GM19397 (cell line): Measurements from ENCODE around the gene TMEM59.

Experiments used
- ATAC-seq: cut with Tn5 transposase; IDR thresholded peaks from one replicate; pipeline ENCODE4 v1.9.1; 2021; ENCODE audit warnings: mild to moderate bottlenecking, moderate library complexity; ENCODE audit not compliant: unreplicated experiment

The TMEM59 gene

DNA sequence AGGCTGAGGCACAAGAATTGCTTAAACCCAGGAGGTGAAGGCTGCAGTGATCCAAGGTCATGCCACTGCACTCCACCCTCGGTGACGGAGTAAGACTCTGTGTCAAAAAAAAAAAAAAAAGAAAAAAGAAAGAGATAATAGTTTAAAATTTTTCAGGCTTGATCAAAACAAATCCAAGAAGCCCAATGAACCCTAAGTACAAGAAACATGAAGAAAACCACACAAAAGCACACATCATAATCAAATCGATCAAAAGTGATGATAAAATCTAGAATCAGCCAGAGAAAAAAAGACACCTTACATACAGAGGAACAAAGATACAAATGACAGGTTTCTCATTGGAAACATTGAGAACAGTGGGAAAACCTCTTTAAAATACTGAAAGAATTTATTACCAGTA lies 66.5 kb downstream of the TMEM59 start:
- ATAC-seq, result no peak

DNA sequence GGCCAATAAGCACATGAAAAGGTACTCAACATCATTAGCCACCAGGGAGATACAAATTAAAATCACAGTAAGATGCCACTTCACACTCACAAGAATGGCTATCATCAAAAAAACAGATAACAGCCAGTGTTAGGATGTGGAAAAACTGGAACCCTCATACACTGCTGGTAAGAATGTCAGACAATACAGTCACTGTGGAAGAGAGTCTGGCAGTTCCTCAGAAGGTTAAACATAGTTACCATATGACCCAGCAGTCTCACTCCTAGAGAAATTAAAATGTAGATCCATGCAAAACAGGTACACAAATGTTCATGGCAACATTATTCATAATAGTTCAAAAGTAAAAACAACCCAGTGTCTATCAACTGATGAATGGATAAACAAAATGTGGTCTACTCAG lies 68.3 kb downstream of the TMEM59 start:
- ATAC-seq, result no peak

DNA sequence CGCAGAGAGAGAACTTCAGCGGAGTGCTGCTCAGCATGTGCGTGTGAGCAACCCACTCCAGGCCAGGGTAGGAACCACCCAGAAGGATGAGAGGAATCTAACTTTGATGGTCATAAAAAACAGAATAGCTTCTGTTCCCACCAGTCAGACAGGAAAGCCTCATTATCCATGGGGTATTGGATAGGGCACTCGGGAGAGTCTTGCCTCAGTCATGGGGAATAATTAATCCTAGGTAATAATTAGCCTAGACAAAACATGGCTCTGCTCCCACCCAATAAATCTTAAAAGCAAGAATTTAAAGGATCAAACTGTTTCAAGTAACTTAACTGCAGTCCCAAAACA lies 70.3 kb downstream of the TMEM59 start:
- ATAC-seq, result no peak

DNA sequence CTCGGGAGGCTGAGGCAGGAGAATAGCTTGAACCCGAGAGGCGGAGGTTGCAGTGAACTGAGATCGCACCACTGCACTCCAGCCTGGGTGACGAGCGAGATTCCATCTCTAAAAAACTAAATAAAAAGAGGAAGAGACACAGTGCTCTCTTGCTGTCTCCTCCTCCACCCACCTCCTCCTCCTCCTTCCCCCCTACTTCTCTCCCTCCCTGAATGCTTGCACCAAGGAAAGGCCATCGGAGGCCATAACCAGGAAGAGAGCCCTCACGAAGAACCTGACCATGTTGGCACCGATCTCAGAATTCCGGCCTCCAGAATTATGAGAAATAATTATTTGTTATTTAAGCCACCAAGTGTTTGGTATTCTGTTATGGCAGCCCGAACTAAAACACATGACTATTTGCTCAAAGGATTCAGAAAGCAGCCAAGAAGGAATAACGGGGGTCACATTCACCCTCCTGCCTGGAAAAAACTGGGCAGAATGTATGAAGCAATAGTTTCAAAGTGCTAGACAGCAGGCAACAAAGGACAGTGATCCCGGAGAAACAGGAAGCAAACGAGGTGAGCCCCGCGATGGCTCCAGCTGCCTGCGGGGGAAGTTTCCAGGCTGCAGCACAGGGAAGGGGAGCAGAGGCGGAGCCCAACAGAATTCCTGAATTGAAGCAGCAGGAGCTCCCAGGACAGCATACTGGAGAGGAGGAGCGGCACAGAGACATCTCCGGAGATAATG lies 70.8 kb downstream of the TMEM59 start:
- no peak for ATAC-seq

DNA sequence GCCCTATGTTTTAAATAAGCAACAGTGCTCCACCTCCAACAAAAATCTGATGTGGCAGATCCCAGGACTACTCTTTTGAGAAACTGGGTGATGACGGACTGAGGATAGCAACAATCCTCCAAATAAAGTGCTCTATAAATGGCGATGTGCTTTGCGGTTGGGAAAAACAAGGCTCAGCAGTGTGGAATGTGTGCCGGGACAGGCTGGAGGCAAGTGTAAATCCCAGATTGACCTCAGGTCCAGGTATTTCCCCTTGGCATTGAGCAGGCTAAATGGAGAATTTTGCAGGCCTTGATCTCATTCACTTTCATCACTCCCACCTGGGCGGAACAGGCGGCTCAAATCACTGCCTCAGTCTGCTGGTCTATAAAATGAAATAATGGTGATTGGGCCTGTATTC lies 71.8 kb downstream of the TMEM59 start:
- ATAC-seq, result no peak

DNA sequence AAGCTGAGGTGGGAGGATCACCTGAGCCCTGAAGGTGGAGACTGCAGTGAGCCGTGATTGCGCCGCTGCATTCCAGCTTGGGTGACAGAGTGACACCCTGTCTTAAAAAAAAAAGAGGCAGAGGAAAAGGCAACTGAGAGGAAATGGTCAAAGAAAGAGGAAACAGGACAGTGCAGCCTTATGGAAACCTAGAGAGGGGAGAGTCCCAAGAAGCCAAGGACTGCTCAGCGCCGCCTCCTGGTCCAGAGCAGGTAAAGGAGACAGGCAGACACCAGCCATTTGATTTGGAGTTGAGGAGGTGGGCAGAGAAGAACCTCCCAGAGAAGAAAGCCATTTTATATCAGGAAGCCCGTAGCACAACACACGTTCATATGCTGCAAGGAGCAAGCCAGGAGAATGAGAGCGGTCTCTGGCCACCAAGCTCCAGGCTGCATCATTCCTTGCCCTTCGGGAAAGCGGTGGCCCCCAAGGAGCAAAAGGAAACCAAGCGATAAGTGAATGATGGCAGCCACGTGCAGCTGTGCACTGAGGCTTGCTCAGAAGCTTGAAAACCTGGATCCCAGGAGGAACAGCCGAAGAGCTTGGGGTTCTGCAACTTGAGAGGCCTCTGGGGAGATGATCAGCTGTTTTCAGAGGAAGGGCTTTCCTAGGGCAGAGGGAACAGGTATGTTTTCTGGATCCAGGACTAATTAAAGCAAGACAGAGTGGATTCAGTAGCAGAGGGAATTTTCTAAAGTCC lies 73.1 kb downstream of the TMEM59 start:
- ATAC-seq, result no peak
